Measurements from ENCODE around the gene IGLON5.

Gene IGLON5

GRCh38 chr19:51364200-51365106, 53.0 kb downstream of the IGLON5 start:
- DNase-seq (ENCODE audit: low spot score): no peak

GRCh38 chr19:51365211-51365964, 53.9 kb downstream of the IGLON5 start:
- no peak for DNase-seq (ENCODE audit: low spot score)

GRCh38 chr19:51365965-51366388, 54.5 kb downstream of the IGLON5 start, which contains the start of gene ETFB:
ETFB (minus strand) TSS chr19:51366388; CDS start chr19:51366326, 62 bp downstream.
- no peak for DNase-seq (ENCODE audit: low spot score)

- DNase-seq (ENCODE audit: low spot score): peak; percentile 97
These were observed 55.2 kb downstream of the IGLON5 start for GRCh38 chr19:51366389-51367254.

- DNase-seq (ENCODE audit: low spot score): no peak
These were observed 55.8 kb downstream of the IGLON5 start for GRCh38 chr19:51367255-51367564.

- DNase-seq (ENCODE audit: low spot score): peak; percentile 99
These were observed 56.3 kb downstream of the IGLON5 start for GRCh38 chr19:51367565-51368365.

GRCh38 chr19:51368366-51369282, 57.2 kb downstream of the IGLON5 start, which contains the start of gene CLDND2:
CLDND2 (minus strand) TSS chr19:51369003; CDS start chr19:51368577, 426 bp downstream.
- DNase-seq (ENCODE audit: low spot score): peak; percentile 26

GRCh38 chr19:51370230-51370629, 58.8 kb downstream of the IGLON5 start:
- no peak for DNase-seq (ENCODE audit: low spot score)

GRCh38 chr19:51371186-51371690, 59.8 kb downstream of the IGLON5 start:
- no peak for DNase-seq (ENCODE audit: low spot score)

GRCh38 chr19:51372021-51372648, 60.7 kb downstream of the IGLON5 start:
- no peak for DNase-seq (ENCODE audit: low spot score)

- no peak for DNase-seq (ENCODE audit: low spot score)
These were observed 61.4 kb downstream of the IGLON5 start, which contains the start of gene NKG7 for GRCh38 chr19:51372649-51373504. NKG7 (minus strand) TSS chr19:51372654; CDS start chr19:51372535, 119 bp downstream.

GRCh38 chr19:51375504-51376221, 64.2 kb downstream of the IGLON5 start:
- no peak for DNase-seq (ENCODE audit: low spot score)

- DNase-seq (ENCODE audit: low spot score): no peak
These were observed 66.0 kb downstream of the IGLON5 start for GRCh38 chr19:51377422-51377821.

GRCh38 chr19:51380379-51380778, 68.9 kb downstream of the IGLON5 start:
- DNase-seq (ENCODE audit: low spot score): no peak
